ENCODE measurements around the gene CYFIP1. TPM values are rescaled to one million over a fixed set of nuclear protein-coding genes. Genes with fewer than 3 reads are reported as not detected.

Gene CYFIP1
- total and polyA plus RNA-seq, 2 of the 13 experiments (the other 11 are each of a cell fraction or from before 2014, with no cell fraction given), result 38.1 to 58.3 TPM

- TF ChIP-seq MLX (CRISPR knock-in tag; IDR thresholded peaks at IDR 0.05) (no peak; the same call in 1 of the 2 replicates), ZNF326 (CRISPR knock-in tag; IDR thresholded peaks at IDR 0.05; ENCODE audit: borderline replicate concordance) (no peak), NR2C2 (CRISPR knock-in tag; IDR thresholded peaks at IDR 0.05; ENCODE audit: borderline replicate concordance) (peak; percentile 42; the same call in 1 of the 2 replicates), ZNF788 (CRISPR knock-in tag; IDR thresholded peaks at IDR 0.05; ENCODE audit: borderline replicate concordance) (peak; percentile 94), MED8 (CRISPR knock-in tag; IDR thresholded peaks at IDR 0.05; ENCODE audit: insufficient replicate concordance) (no peak), TCF7L2 (IDR thresholded peaks at IDR 0.05; ENCODE audit: low read depth, low read length) (no peak), ZNF616 (CRISPR knock-in tag; IDR thresholded peaks at IDR 0.05; ENCODE audit: low read depth) (no peak), CCDC6 (CRISPR knock-in tag; IDR thresholded peaks at IDR 0.05) (no peak), ZNF782 (CRISPR knock-in tag; IDR thresholded peaks at IDR 0.05; ENCODE audit: borderline replicate concordance) (no peak), ZNF747 (CRISPR knock-in tag; IDR thresholded peaks at IDR 0.05; ENCODE audit: borderline replicate concordance) (peak; percentile 83), AGO1 (IDR thresholded peaks at IDR 0.05; ENCODE audit: low read depth, low read length, poor library complexity, severe bottlenecking) (no peak), ZHX1 (CRISPR knock-in tag; IDR thresholded peaks at IDR 0.05; ENCODE audit: low read depth) (no peak; the same call in 1 of the 2 replicates)
- TF ChIP-seq, protein P1, sequence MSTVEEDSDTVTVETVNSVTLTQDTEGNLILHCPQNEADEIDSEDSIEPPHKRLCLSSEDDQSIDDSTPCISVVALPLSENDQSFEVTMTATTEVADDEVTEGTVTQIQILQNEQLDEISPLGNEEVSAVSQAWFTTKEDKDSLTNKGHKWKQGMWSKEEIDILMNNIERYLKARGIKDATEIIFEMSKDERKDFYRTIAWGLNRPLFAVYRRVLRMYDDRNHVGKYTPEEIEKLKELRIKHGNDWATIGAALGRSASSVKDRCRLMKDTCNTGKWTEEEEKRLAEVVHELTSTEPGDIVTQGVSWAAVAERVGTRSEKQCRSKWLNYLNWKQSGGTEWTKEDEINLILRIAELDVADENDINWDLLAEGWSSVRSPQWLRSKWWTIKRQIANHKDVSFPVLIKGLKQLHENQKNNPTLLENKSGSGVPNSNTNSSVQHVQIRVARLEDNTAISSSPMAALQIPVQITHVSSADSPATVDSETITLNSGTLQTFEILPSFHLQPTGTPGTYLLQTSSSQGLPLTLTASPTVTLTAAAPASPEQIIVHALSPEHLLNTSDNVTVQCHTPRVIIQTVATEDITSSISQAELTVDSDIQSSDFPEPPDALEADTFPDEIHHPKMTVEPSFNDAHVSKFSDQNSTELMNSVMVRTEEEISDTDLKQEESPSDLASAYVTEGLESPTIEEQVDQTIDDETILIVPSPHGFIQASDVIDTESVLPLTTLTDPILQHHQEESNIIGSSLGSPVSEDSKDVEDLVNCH (CRISPR knock-in tag; IDR thresholded peaks at IDR 0.05), result no peak
- TF ChIP-seq, protein P2, sequence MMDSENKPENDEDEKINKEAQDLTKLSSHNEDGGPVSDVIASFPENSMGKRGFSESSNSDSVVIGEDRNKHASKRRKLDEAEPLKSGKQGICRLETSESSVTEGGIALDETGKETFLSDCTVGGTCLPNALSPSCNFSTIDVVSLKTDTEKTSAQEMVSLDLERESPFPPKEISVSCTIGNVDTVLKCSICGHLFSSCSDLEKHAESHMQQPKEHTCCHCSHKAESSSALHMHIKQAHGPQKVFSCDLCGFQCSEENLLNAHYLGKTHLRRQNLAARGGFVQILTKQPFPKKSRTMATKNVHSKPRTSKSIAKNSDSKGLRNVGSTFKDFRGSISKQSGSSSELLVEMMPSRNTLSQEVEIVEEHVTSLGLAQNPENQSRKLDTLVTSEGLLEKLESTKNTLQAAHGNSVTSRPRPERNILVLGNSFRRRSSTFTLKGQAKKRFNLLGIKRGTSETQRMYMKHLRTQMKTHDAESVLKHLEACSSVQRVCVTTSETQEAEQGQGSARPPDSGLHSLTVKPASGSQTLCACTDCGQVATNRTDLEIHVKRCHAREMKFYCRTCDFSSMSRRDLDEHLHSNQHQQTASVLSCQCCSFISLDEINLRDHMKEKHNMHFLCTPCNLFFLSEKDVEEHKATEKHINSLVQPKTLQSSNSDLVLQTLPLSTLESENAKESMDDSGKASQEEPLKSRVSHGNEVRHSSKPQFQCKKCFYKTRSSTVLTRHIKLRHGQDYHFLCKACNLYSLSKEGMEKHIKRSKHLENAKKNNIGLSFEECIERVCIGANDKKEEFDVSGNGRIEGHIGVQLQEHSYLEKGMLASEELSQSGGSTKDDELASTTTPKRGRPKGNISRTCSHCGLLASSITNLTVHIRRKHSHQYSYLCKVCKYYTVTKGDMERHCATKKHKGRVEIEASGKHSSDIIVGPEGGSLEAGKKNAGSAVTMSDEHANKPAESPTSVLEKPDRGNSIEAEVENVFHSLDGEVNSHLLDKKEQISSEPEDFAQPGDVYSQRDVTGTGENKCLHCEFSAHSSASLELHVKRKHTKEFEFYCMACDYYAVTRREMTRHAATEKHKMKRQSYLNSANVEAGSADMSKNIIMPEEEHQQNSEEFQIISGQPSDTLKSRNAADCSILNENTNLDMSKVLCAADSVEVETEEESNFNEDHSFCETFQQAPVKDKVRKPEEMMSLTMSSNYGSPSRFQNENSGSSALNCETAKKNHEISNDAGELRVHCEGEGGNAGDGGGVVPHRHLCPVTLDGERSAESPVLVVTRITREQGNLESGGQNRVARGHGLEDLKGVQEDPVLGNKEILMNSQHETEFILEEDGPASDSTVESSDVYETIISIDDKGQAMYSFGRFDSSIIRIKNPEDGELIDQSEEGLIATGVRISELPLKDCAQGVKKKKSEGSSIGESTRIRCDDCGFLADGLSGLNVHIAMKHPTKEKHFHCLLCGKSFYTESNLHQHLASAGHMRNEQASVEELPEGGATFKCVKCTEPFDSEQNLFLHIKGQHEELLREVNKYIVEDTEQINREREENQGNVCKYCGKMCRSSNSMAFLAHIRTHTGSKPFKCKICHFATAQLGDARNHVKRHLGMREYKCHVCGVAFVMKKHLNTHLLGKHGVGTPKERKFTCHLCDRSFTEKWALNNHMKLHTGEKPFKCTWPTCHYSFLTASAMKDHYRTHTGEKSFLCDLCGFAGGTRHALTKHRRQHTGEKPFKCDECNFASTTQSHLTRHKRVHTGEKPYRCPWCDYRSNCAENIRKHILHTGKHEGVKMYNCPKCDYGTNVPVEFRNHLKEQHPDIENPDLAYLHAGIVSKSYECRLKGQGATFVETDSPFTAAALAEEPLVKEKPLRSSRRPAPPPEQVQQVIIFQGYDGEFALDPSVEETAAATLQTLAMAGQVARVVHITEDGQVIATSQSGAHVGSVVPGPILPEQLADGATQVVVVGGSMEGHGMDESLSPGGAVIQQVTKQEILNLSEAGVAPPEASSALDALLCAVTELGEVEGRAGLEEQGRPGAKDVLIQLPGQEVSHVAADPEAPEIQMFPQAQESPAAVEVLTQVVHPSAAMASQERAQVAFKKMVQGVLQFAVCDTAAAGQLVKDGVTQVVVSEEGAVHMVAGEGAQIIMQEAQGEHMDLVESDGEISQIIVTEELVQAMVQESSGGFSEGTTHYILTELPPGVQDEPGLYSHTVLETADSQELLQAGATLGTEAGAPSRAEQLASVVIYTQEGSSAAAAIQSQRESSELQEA (CRISPR knock-in tag; IDR thresholded peaks at IDR 0.05; ENCODE audit: not compliant biosample characterization), result no peak
Measured at GRCh38 chr15:22838292-22839042, 141.7 kb downstream of the CYFIP1 start, which contains the start of gene NIPA2 (continued).
